ENCODE data around the gene PSMB10.
"Not testable (repeated sequence)": the region's sequence is repeated elsewhere in the genome, so short reads cannot be mapped to it uniquely, and the experiment has no call there.

PSMB10 gene

DNA sequence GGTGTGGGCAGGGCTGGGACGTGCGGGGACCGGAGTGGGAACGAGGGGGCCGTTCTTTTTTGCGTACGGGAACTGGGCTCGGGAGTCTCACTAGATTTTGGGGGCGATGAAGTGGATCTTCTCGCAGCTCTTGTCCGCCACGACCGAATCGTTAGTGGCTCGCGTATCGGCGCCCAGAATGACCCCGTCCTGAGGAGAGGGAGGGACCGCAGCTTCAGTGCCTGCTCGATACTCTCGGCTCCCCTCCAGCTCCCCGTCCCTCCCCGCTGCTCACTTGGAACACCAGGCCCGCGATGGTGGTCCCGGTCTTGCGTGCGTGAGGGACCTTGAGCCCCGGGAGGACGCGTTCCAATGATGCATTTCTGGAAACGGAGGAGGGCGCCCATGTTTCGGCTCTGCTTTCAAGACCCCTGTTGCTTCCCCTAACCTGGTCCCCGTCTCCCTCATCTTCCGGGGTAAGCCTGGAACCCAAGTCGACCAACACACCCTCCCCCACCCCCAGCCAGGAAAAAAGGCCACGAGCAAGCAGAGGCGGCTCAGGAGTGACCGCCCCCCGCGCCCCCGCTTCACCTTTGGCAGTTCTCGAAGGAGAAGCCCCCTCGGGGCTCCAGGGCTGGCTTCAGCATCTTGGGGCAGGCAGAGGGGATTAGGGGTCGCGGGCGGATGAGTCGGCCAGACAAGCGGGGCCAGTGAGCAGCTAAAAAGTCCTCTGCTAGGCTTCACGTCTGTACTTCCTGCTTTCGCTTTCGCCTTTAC lies at the start of gene PSMB10:
Gene PSMB10 (minus strand): TSS at position 727 of the 756 bp plus-strand sequence. CDS start 101 bp downstream, at position 626.
- DNase-seq = no peak
- in situ Hi-C loops (cut with HindIII; ENCODE audit: low pct_ligation_motif_present, low pct_unique_long_range_greater_than_20kb, low sequenced_read_pairs) = no loop called here

DNA sequence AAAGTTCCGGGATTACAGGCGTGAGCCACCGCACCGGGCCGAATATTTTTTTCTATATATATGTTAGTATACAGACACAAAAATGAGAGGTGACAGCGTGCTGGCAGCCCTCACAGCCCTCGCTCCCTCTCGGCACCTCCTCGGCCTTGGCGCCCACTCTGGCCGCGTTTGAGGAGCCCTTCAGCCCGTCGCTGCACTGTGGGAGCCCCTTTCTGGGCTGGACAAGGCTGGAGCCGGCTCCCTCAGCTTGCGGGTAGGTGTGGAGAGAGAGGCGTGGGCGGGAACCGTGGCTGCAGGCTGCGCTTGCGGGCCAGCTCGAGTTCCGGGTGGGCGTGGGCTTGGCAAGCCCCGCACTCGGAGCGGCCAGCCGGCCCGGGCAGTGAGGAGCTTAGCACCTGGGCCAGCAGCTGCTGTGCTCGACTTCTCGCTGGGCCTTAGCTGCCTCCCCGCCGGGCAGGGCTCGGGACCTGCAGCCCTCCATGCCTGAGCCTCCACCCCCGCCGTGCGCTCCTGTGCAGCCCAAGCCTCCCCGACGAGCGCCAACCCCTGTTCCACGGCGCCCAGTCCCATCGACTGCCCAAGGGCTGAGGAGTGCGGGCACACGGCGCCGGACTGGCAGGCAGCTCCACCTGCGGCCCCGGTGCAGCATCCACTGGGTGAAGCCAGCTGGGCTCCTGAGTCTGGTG lies 45.5 kb upstream of the PSMB10 start:
- in situ Hi-C loops (cut with HindIII; ENCODE audit: low pct_ligation_motif_present, low pct_unique_long_range_greater_than_20kb, low sequenced_read_pairs) = loop anchor here (25.0 kb wide), 1 partner anchor 230 kb away; no protein-coding TSS in a partner anchor

DNA sequence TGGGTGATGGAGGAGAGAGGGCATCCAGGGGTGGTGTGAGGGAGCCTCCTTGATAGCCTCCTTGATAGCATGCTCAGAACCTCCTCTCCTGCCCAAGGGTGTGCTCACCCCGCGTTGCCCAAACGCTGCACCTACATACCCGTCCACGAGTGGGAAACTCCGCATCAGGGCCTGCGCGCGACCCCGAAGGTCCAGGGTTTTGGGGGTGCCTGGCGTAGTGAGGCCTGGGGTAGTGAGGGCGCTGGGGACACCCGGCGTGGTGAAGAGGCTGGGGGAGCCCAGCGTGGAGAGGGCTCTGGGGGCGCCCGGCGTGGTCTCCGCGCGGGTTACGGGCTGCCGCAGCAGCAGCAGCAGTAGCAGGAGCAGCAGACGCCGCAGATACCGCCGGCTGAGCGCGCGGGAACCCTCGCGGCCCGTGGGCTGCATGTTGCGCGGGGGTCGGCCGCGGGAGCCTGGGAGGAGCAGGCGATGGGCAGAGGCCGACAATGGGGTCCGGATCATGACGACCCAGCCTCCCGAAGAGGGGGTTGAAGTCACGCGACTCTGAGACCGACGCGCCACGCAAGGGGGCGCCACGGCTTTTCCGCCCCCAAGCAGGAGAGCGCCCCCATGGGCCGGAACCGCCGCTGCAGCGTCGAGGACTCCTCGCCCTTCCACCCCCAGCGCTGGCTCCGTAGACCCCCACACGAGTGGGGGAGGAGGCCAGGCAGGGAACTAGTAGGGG lies 43.5 kb upstream of the PSMB10 start, which contains the start of gene DPEP3:
Gene DPEP3 (minus strand): TSS at position 545 of the 724 bp plus-strand sequence. CDS start 119 bp downstream, at position 426.
- in situ Hi-C loops (cut with HindIII; ENCODE audit: low pct_ligation_motif_present, low pct_unique_long_range_greater_than_20kb, low sequenced_read_pairs) = loop anchor here (25.0 kb wide), 1 partner anchor 232 kb away; no protein-coding TSS in a partner anchor
- no peak for DNase-seq

More for the DNA sequence above, 45.5 kb upstream of the PSMB10 start:
- DNase-seq = no peak

DNA sequence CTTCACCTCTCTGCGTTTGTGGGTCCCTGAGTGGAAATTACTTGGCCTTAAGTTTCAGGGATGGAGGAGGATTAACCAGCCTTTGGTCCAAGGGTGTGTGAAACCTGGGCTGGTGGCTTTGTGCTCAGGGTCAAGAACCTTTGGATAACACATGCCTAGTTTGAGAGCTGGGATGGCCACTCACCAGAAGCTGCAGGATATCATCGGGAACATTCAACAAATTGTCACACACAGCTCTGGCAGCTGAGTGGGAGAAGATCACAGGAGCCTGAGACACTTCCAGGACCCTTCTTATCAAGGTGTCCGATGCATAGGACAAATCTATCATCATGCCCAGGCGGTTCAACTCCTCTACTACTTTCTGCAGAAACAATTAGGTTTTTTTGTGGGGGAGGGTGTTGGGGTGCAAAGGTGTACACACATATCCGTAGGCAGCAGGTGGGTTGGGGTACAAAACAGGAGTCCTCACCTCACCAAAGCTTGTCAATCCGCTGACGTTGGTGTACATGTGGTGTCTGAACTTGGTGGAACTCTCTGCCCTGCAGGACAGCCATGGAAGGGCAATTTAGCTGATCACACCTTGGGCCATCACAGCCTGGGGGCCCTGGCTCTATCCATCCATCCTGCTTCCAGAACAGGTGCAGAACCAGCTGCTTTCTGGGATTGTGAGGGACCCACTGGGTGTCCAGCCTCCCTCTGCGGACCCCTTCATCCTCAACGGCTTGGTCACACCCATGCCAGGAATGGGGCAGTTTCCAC lies 41.0 kb upstream of the PSMB10 start:
- in situ Hi-C loops (cut with HindIII; ENCODE audit: low pct_ligation_motif_present, low pct_unique_long_range_greater_than_20kb, low sequenced_read_pairs) = loop anchor here (25.0 kb wide), 1 partner anchor 235 kb away; no protein-coding TSS in a partner anchor
- no peak for DNase-seq

DNA sequence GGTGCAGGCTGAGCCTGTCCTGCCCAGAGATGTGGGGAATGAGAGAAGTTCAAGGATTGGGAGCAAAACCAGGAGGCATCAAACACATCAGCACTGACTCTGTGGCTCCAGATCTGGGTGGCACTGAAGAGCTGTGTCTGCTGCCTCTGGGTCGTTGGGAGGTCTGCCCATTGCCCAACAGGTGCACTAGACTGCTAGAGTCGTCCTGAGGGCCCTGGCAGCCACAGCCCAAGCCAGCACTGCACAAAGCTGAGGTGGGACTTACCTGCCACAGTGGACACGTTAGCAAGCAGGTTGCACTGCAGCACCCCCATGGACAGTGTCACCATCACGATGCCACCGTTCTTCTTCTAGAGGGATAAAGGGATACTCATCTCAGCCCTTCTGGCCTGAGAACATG lies 40.4 kb upstream of the PSMB10 start:
- no peak for DNase-seq
- in situ Hi-C loops (cut with HindIII; ENCODE audit: low pct_ligation_motif_present, low pct_unique_long_range_greater_than_20kb, low sequenced_read_pairs) = loop anchor here (25.0 kb wide), 1 partner anchor 235 kb away; no protein-coding TSS in a partner anchor

DNA sequence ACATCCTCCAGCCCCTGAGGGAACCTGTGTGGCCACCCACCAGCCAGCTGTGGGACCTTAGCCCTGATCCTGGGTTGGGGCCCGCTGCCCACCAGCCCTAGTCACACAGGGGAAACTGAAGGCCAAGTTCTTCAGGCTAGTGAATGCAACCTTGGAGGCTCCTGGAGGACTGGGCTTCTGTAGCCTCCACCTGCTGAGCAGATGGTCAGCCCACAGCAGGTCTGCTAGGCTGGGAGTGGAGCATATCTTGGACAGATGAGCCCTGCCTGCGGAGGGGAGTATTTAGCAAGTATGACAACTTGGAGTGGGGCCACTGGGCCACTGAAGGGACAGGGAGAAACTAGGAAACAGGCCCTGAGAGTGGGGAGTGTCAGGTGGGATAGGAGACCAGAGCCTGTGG lies 39.6 kb upstream of the PSMB10 start:
- no peak for DNase-seq
- in situ Hi-C loops (cut with HindIII; ENCODE audit: low pct_ligation_motif_present, low pct_unique_long_range_greater_than_20kb, low sequenced_read_pairs) = loop anchor here (25.0 kb wide), 1 partner anchor 236 kb away; no protein-coding TSS in a partner anchor

DNA sequence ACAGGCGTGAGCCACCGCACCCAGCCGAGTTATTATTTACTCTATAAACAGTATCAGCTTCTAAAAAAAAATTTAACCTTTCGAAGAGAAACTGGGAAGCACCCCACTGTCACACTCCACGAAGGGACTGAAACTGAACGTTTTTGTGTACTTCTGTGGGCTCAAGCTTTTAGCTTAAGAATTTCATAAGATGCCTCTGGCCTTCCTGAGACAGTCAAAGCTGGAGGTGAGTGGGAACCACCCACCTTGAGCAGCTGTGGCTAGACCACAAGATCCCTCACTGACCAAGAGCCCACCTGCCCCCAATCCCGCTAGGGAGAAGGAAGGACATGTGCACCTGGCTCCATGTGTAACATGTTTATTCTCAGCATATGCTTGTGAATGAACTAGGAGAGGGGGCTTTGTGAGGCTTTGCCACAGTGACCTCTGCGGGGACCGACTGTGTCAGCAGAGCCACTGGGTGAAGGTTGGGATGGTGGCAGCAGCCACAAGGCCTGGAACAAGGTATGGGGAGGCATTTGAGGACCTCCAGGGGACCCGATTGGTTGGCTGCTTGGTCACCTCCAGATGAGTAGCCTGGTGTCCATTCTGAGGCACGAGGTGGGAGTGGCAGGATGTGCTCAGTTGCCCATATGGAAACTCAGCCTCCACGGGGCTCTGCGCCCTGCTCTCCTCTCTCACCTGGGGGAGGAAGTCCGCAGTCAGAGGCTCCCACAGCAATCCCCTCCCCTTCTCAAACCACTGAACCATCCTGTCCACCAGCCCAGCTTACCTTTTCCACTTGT lies 38.9 kb upstream of the PSMB10 start:
- in situ Hi-C loops (cut with HindIII; ENCODE audit: low pct_ligation_motif_present, low pct_unique_long_range_greater_than_20kb, low sequenced_read_pairs) = loop anchor here (25.0 kb wide), 1 partner anchor 237 kb away; no protein-coding TSS in a partner anchor
- DNase-seq = no peak

DNA sequence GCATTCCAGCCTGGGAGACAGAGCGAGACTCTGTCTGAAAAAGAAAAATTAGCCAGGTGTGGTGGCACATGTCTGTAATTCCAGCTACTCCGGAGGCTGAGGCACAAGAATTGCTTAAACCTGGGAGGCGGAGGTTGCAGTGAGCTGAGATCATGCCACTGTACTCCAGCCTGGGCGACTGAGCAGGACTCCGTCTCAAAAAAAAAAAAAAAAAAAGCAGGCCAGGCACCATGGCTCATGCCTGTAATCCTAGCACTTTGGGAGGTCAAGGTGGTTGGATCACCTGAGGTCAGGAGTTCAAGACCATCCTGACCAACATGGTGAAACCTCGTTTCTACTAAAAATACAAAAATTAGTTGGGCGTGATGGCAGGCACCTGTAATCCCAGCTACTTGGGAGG lies 35.6 kb upstream of the PSMB10 start:
- in situ Hi-C loops (cut with HindIII; ENCODE audit: low pct_ligation_motif_present, low pct_unique_long_range_greater_than_20kb, low sequenced_read_pairs); DNase-seq: not testable (repeated sequence)

DNA sequence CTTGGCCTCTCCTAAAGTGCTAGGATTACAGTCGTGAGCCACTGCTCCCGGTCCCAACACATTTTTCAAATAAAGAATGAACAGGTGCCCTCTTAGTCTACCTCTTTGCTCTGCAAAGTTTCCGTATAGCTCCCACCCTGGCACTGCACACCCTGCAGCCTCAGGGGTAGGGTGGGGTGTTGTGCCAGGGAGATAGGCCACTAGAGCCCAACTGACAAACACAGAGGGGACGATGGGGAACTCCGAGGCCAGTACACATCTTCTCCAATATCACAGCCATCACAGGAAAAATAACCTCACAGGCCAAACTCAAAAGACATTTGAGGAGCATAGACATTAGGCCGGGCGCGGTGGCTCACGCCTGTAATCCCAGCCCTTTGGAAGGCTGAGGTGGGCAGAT lies 34.5 kb upstream of the PSMB10 start:
- in situ Hi-C loops (cut with HindIII; ENCODE audit: low pct_ligation_motif_present, low pct_unique_long_range_greater_than_20kb, low sequenced_read_pairs) = no loop called here
- no peak for DNase-seq

DNA sequence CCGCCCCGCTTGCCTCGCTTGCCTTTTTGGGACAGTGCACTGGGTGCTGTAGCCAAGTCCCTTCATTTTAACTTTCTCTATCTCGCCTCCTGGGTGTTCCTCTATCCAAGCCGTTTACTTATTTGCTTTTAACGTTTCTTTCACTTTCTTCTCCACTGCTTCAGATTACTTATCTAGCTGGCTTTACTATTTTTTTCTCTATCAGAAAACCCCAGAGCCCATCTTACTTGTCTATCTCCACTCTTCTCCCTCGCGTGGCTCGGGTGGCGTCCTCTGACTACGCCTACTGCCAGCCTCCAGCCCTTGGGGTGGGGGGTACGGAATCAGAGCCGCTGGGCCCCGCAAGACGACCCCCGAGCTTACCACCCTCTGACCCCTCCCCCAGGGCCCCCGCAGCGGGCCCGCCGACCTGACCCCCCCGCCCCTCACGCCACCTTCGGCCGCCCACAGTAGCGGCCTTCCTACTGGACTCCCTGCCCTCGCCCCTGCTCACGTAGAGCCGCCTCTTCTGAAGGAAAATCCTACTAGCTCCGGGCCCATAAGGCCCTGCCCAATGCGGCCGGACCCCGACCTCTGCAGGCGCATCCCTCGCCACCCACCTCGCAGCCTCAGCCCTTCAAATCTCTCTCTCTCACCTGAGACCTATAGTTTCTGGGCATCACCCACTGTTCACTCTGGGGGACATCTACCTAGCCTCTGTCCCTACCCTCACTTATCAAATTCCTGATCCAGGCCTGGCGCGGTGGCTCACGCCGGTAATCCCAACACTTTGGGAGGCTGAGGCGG lies 32.8 kb upstream of the PSMB10 start:
- peak; percentile 28 for DNase-seq
- in situ Hi-C loops (cut with HindIII; ENCODE audit: low pct_ligation_motif_present, low pct_unique_long_range_greater_than_20kb, low sequenced_read_pairs) = no loop called here

DNA sequence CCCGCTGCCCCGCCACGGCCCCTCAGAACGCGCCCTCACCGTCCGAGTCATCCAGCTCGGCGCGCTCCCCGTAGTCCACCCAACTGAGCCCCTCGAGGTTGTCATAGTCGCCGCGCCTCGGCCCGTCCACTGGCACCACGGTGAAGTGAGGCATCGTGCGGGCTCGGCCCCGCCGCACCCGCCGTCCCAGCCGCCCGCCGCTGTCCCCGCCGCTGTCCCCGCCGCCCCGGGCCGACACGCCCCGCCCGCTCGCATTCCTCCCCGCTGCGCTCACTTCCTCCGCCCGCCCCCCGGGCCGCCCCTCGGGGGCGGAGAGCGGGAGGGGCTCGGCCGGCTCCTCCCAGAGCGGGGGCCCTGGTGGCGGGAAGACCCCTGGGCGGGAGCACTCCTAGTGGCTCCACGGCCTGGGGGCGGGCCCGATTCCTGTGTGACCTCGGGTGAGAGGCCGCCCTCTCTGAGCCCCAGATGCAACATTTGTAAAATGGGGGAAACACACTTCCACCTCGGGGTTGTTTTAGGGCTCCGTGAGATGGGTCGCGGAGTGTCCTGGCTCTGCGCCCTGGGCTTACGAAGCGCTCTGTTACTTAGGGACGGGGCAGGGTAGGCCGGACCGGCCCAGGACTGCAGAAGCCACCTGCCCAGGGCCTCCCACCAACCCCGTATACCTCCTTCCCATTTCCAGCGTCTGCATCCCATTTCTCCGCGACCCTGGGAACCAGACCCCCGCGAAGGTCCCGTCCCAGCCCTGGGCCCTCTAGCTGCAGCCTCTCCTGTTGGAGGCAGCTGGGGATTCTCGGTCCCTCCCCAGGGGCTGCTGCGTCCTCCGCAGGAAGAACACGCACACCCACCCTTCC lies 32.0 kb upstream of the PSMB10 start, which contains the start of gene SLC12A4:
Gene SLC12A4 (minus strand): TSS at position 238 of the 854 bp plus-strand sequence. CDS start 84 bp downstream, at position 154.
- peak; percentile 95 for DNase-seq
- in situ Hi-C loops (cut with HindIII; ENCODE audit: low pct_ligation_motif_present, low pct_unique_long_range_greater_than_20kb, low sequenced_read_pairs) = no loop called here

DNA sequence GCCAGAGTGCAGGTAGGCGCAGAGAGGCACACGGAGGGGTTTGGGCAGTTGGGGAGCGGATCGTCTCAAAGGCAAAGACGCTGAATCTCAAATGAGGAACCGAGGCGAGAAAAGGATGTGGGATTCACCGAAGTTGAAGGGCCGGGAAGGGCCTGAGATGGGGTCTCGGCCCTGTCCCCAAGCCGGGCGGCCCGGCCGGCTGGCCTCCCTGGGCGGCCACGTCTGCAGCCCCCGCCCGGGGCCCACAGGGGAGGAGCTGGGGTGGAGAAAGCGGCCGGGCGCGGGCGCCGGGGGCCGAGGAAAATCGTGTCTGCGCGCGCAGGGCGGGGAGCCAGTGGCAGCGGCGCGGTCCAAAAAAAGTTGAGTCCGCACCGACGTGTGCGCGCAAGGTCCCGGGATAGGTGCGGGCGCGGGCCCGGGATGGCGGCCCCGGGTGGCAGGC lies 31.3 kb upstream of the PSMB10 start:
- in situ Hi-C loops (cut with HindIII; ENCODE audit: low pct_ligation_motif_present, low pct_unique_long_range_greater_than_20kb, low sequenced_read_pairs) = no loop called here
- DNase-seq = peak; percentile 57

DNA sequence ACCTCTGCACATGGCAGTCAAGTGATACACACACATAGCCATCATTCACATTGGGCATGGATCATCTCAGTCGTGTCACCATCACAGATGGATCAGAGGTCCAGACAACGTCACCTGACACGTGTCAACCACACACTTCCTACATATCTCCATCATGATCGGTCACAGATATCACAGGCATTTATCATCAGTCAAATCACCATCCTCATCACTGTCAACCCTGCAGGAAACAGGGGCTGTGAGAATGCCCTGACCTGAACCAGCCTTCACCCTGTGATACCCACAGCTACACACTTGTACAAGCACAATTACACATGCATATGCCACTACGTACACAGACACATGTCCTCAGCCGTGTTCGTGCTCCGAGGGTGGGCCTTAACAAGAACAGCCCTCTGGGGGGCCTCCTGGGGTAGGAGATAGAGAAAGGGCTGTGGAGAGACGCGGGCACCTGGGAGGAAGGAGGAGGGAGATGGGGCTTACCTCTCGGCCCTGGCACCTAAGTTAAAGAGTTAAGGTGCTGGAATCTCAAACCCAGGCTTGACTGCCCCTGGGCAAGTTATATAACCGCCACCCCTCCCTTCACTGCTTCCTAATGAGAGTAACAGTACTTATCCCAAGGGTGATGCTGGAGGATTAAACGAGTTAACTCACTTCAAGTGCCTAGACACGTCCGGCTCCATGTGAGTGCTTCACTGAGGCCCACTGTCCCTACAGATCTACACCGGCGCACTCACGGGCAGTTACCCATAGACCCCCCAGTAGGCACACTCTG lies 30.7 kb upstream of the PSMB10 start:
- in situ Hi-C loops (cut with HindIII; ENCODE audit: low pct_ligation_motif_present, low pct_unique_long_range_greater_than_20kb, low sequenced_read_pairs) = no loop called here
- peak; percentile 24 for DNase-seq

DNA sequence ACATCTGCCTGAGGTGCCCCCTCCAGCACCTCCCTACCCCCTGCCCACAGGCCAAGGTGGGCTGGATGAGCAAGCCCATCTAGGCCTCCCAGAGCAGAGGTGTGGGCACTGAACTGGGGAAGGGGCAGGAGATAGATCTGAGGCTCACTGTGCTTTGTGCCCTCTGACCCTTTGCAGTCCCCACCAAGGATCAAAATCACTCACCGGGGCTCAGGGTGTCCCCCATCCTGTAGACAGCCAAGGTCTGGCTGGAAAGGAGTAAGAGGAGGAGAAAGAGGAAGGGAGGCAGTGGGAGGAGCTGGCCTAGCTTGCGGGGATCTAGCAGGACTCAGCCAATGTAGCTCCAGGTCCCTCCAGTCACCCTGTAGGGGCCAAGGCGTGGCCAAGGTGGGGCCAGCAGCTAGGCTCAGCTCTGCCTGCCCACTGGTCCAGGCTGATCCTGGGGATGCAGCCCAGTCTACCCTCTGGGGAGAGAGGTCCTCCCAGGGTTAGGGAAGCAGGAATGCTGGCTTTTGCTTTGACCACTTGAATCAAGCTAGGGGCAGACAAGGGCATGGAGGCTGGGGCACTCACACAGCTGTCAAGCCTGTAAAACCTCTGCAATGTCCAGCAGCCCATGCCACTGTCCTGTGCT lies 30.0 kb upstream of the PSMB10 start:
- in situ Hi-C loops (cut with HindIII; ENCODE audit: low pct_ligation_motif_present, low pct_unique_long_range_greater_than_20kb, low sequenced_read_pairs) = no loop called here
- peak; percentile 30 for DNase-seq

Data from ACHN (cell line).